Endothelial cell of umbilical vein (primary cell): ENCODE measurements around the gene ADH1A. TPM values are rescaled to one million over a fixed set of nuclear protein-coding genes. Genes with fewer than 3 reads are reported as not detected.

Experiments used
- BruUV-seq: library from RNA; stranded (reverse); fragments of 400-500 nt; replicated peaks from 2 replicates; lab custom pipeline; 2021; lab: Mats Ljungman, UMichigan
- CTCF ChIA-PET: fragments of 300-600, 350-600 bp; sonication (Branson Sonifier 250); formaldehyde crosslinking; loops from one replicate; lab custom pipeline; 2021; ENCODE audit warnings: antibody characterized with exemption, inconsistent platforms; lab: Charles Lee
- POLR2A ChIA-PET: fragments of 300-600, 350-600 bp; sonication (Branson Sonifier 250); formaldehyde crosslinking; loops from one replicate; lab custom pipeline; 2021; ENCODE audit warnings: antibody characterized with exemption, inconsistent platforms; lab: Charles Lee
- DNase-seq: peaks from one replicate; pipeline ENCODE4 v3.0.0-alpha.2; 2011; ENCODE audit warnings: low read depth, low spot score
- FAIRE-seq: peaks from 2 replicates; lab custom pipeline; 2011; peaks lifted over from hg19 to GRCh38; lab: Jason Lieb, UNC
- H2AFZ ChIP-seq: 2 replicates; pipeline ENCODE4 v1.6.0; 2012; ENCODE audit warnings: low read depth, low read length, control low read depth, inconsistent platforms
- H3K27ac ChIP-seq: 2 replicates; pipeline ENCODE4 v1.5.1; 2011; ENCODE audit warnings: low read depth, mild to moderate bottlenecking, control low read depth, low read length, moderate library complexity; ENCODE audit not compliant: insufficient read depth
- H3K27me3 ChIP-seq, 2 experiments: 2 replicates each; pipeline versions ENCODE4 v1.6.0 to v1.6.1; 2011; ENCODE audit warnings: low read length in 2 of 2, mixed read lengths in 1 of 2; ENCODE audit not compliant: control insufficient read depth in 2 of 2, insufficient read depth in 2 of 2
- H3K36me3 ChIP-seq, 2 experiments: 2 replicates in 1 of 2; 3 replicates in 1 of 2; pipeline ENCODE4 v1.5.1; 2011; ENCODE audit warnings: low read length in 2 of 2, mild to moderate bottlenecking in 1 of 2, moderate library complexity in 1 of 2; ENCODE audit not compliant: control insufficient read depth in 2 of 2, insufficient read depth in 2 of 2; ENCODE audit errors: extremely low read depth in 1 of 2
- H3K4me1 ChIP-seq: 3 replicates; pipeline ENCODE4 v1.5.1; 2011; ENCODE audit warnings: mild to moderate bottlenecking, low read length; ENCODE audit not compliant: control insufficient read depth, insufficient read depth; ENCODE audit errors: extremely low read depth
- H3K4me2 ChIP-seq: 2 replicates; pipeline ENCODE4 v1.6.1; 2011; ENCODE audit warnings: low read length, control low read depth, mixed read lengths; ENCODE audit not compliant: insufficient read depth
- H3K4me3 ChIP-seq, 3 experiments: fragments of 200-600 bp in 1 of 3; sonication (generic), shearing (Covaris generic) in 1 of 3; replicated peaks in 1 of 3; 2 replicates each; pipeline ENCODE4 v1.5.1; 2011 to 2016; ENCODE audit warnings: control low read depth in 3 of 3, low read length in 3 of 3, mild to moderate bottlenecking in 2 of 3, inconsistent platforms in 1 of 3, low read depth in 1 of 3, moderate library complexity in 1 of 3; ENCODE audit not compliant: insufficient read depth in 1 of 3
- H3K79me2 ChIP-seq: 2 replicates; pipeline ENCODE4 v1.6.0; 2012; ENCODE audit warnings: low read length, inconsistent platforms; ENCODE audit not compliant: control insufficient read depth, insufficient read depth
- H3K9ac ChIP-seq: replicated peaks from 2 replicates; pipeline ENCODE3; 2011; ENCODE audit warnings: low read length, control low read depth; ENCODE audit not compliant: insufficient read depth; ENCODE audit errors: extremely low read depth
- H3K9me1 ChIP-seq: replicated peaks from 3 replicates; pipeline ENCODE4 v1.6.0; 2011; ENCODE audit warnings: mild to moderate bottlenecking, low read length; ENCODE audit not compliant: control insufficient read depth, insufficient read depth; ENCODE audit errors: extremely low read depth
- H3K9me3 ChIP-seq: replicated peaks from 2 replicates; pipeline ENCODE4 v1.5.1; 2012; ENCODE audit warnings: low read length, inconsistent platforms; ENCODE audit not compliant: control insufficient read depth, insufficient read depth
- H4K20me1 ChIP-seq: replicated peaks from 2 replicates; pipeline ENCODE3; 2011; ENCODE audit warnings: mild to moderate bottlenecking, low read length; ENCODE audit not compliant: control insufficient read depth, insufficient read depth; ENCODE audit errors: extremely low read depth
- CTCF ChIP-seq, 2 donors: IDR thresholded peaks; 1 replicate in 1 of 2; 2 replicates in 1 of 2; pipeline ENCODE4 v1.5.1; 2011; ENCODE audit warnings: low read length in 2 of 2, mild to moderate bottlenecking in 2 of 2, moderate library complexity in 2 of 2, control low read depth in 1 of 2, inconsistent platforms in 1 of 2, low read depth in 1 of 2; ENCODE audit not compliant: insufficient read depth in 1 of 2; ENCODE audit errors: extremely low read depth in 1 of 2
- EZH2 ChIP-seq: IDR thresholded peaks from 2 replicates; pipeline ENCODE4 v1.6.1; 2012; ENCODE audit warnings: borderline replicate concordance, low read depth, mild to moderate bottlenecking, moderate library complexity, low read length, inconsistent platforms; ENCODE audit not compliant: severe bottlenecking
- FOS ChIP-seq: IDR thresholded peaks from 2 replicates; pipeline ENCODE4 v1.6.1; 2011; ENCODE audit warnings: mild to moderate bottlenecking, low read length, moderate library complexity, borderline replicate concordance; ENCODE audit not compliant: insufficient read depth
- GATA2 ChIP-seq: IDR thresholded peaks from 2 replicates; pipeline ENCODE4 v1.7.0; 2011; ENCODE audit warnings: low read depth, mild to moderate bottlenecking, moderate library complexity, mixed read lengths, low read length; ENCODE audit not compliant: insufficient read length, insufficient read depth
- JUN ChIP-seq: IDR thresholded peaks from 2 replicates; pipeline ENCODE4 v1.6.1; 2011; ENCODE audit warnings: borderline replicate concordance, low read depth; ENCODE audit not compliant: insufficient read length, insufficient read depth
- MAX ChIP-seq: IDR thresholded peaks from 2 replicates; pipeline ENCODE4 v1.6.1; 2011; ENCODE audit not compliant: insufficient read depth, insufficient read length
- MYC ChIP-seq: IDR thresholded peaks from one replicate; pipeline ENCODE4 v1.6.1; 2011; ENCODE audit warnings: mild to moderate bottlenecking, low read depth, low read length
- POLR2A ChIP-seq: IDR thresholded peaks from 2 replicates; pipeline ENCODE4 v1.6.1; 2012; ENCODE audit warnings: low read depth, mild to moderate bottlenecking, control low read depth, low read length
- POLR2AphosphoS5 ChIP-seq: IDR thresholded peaks from 2 replicates; pipeline ENCODE4 v1.6.1; 2012; ENCODE audit warnings: low read depth, mild to moderate bottlenecking, control low read depth, low read length, moderate library complexity; ENCODE audit not compliant: insufficient read depth
- dilution Hi-C: fragments of 300-500 bp; cut with MboI; formaldehyde crosslinking; loops from one replicate; pipeline ENCODE4 v1.15.0; 2019; ENCODE audit warnings: low sequenced_read_pairs; ENCODE audit not compliant: extremely low pct_ligation_motif_present
- intact Hi-C: fragments of 100-400 bp; cut with micrococcal nuclease; formaldehyde crosslinking; loops from one replicate; pipeline ENCODE4 v1.10.0; 2022
- polyA plus RNA-seq, 4 experiments: library from polyadenylated mRNA; depleted of rRNA in 3 of 4; stranded (reverse) in 3 of 4; unstranded in 1 of 4; fragments of >200 nt; gene quantifications; 2 replicates each; pipeline versions ENCODE4 v1.2.1 to v1.2.3, GENCODE V29; 2011 to 2012; ENCODE audit warnings: missing spikeins in 1 of 4
- total RNA-seq: library from RNA; stranded (reverse); gene quantifications from 2 replicates; pipeline ENCODE4 v1.2.3, GENCODE V29; 2021

The ADH1A gene
- total and polyA plus RNA-seq, 2 donors (not counting 3 experiments of a cell fraction or from before 2014, with no cell fraction given), result not detected

GRCh38 chr4:99323756-99324155 lies 33.0 kb upstream of the ADH1A start:
- Histone ChIP-seq H3K27ac (no peak overlapping the region), H3K4me1 (no peaks in the 10 kb centered on the region), H4K20me1 (no peaks in the 10 kb centered on the region), H3K4me2 (no peak overlapping the region), H3K9ac (no peak overlapping the region), H2AFZ (no peak overlapping the region), H3K4me3 (no peak overlapping the region), H3K9me1 (no peaks in the 10 kb centered on the region), H3K79me2 (no peaks in the 10 kb centered on the region), H3K36me3 (no peaks in the 10 kb centered on the region), H3K27me3 (no peaks in the 10 kb centered on the region), H3K9me3 (no peaks in the 10 kb centered on the region)
- intact Hi-C loops (no loop called here), dilution Hi-C loops (no loop called here)
- TF ChIP-seq POLR2A, result no peak
- TF ChIP-seq MYC, result no peak
- TF ChIP-seq GATA2, result no peak
- no peak for TF ChIP-seq JUN
- no peak for TF ChIP-seq FOS
- no peak for TF ChIP-seq CTCF (IDR thresholded peaks at IDR 0.05; ENCODE audit: extremely low read depth in 1 of 2, insufficient read depth in 1 of 2, low read depth in 1 of 2, low read length in 2 of 2)
- TF ChIP-seq POLR2AphosphoS5, result no peak
- no peak for TF ChIP-seq MAX
- no peak for TF ChIP-seq EZH2
- FAIRE-seq (no peak), DNase-seq (no peak)
- BruUV-seq, result no TSS peak
- ChIA-PET CTCF (no interaction called here), POLR2A (no interaction called here)
